ENCODE measurements around the gene KRT34.
"Not testable (repeated sequence)": the region's sequence is repeated elsewhere in the genome, so short reads cannot be mapped to it uniquely, and the experiment has no call there.

KRT34 gene

GRCh38 chr17:41369713-41370112 lies 12.4 kb downstream of the KRT34 start, which contains the start of gene KRT33B:
TSS of gene KRT33B (minus strand) at chr17:41369813. CDS start at chr17:41369750, 63 bp downstream.
- DNase-seq (ENCODE audit: low read depth, low spot score) = no peak
- H3K27ac ChIP-seq = no peak within 1 kb of the TSS

GRCh38 chr17:41369023-41369422 lies 13.1 kb downstream of the KRT34 start:
- DNase-seq (ENCODE audit: low read depth, low spot score) = no peak

GRCh38 chr17:41367426-41368075 lies 14.6 kb downstream of the KRT34 start:
- H3K27ac ChIP-seq = peak overlapping the region; percentile 81
- no peak for DNase-seq (ENCODE audit: low read depth, low spot score)

More at GRCh38 chr17:41369023-41369422, 13.1 kb downstream of the KRT34 start:
- H3K27ac ChIP-seq = no peak overlapping the region

GRCh38 chr17:41366070-41366469 lies 16.0 kb downstream of the KRT34 start:
- no peak for DNase-seq (ENCODE audit: low read depth, low spot score)
- peak overlapping the region; percentile 10 for H3K27ac ChIP-seq

- H3K27ac ChIP-seq = no peak overlapping the region
- no peak for DNase-seq (ENCODE audit: low read depth, low spot score)
Observed at GRCh38 chr17:41363881-41364280, 18.2 kb downstream of the KRT34 start.

GRCh38 chr17:41360296-41360995 lies 21.7 kb downstream of the KRT34 start:
- H3K27ac ChIP-seq = peak overlapping the region; percentile 37
- DNase-seq (ENCODE audit: low read depth, low spot score) = no peak

- H3K27ac ChIP-seq = no peak overlapping the region
- no peak for DNase-seq (ENCODE audit: low read depth, low spot score)
Observed at GRCh38 chr17:41354536-41354935, 27.6 kb downstream of the KRT34 start.

GRCh38 chr17:41352597-41353366 lies 29.3 kb downstream of the KRT34 start:
- no peak for DNase-seq (ENCODE audit: low read depth, low spot score)
- peak overlapping the region; percentile 50 for H3K27ac ChIP-seq

GRCh38 chr17:41351177-41351576 lies 30.9 kb downstream of the KRT34 start:
- H3K27ac ChIP-seq = no peak overlapping the region
- DNase-seq (ENCODE audit: low read depth, low spot score) = no peak

- not testable (repeated sequence) for H3K27ac ChIP-seq; DNase-seq (ENCODE audit: low read depth, low spot score)
Observed at GRCh38 chr17:41350381-41350878, 31.7 kb downstream of the KRT34 start, which contains the start of gene KRT33A. TSS of gene KRT33A (minus strand) at chr17:41350828. CDS start at chr17:41350767, 61 bp downstream.

- DNase-seq (ENCODE audit: low read depth, low spot score) = no peak
- H3K27ac ChIP-seq = peak overlapping the region; percentile 45
Observed at GRCh38 chr17:41347869-41348760, 34.0 kb downstream of the KRT34 start.

- not testable (repeated sequence) for DNase-seq (ENCODE audit: low read depth, low spot score); H3K27ac ChIP-seq
Observed at GRCh38 chr17:41346421-41346820, 35.7 kb downstream of the KRT34 start.

GRCh38 chr17:41345992-41346391 lies 36.1 kb downstream of the KRT34 start:
- no peak for DNase-seq (ENCODE audit: low read depth, low spot score)
- H3K27ac ChIP-seq = no peak overlapping the region

GRCh38 chr17:41343029-41343428 lies 39.1 kb downstream of the KRT34 start:
- DNase-seq (ENCODE audit: low read depth, low spot score) = no peak
- no peak overlapping the region for H3K27ac ChIP-seq

- H3K27ac ChIP-seq = no peak overlapping the region
- DNase-seq (ENCODE audit: low read depth, low spot score) = no peak
Observed at GRCh38 chr17:41340934-41341861, 40.9 kb downstream of the KRT34 start.

- H3K27ac ChIP-seq = no peak overlapping the region
- DNase-seq (ENCODE audit: low read depth, low spot score) = no peak
Observed at GRCh38 chr17:41340494-41340893, 41.6 kb downstream of the KRT34 start.

- H3K27ac ChIP-seq = peak overlapping the region; percentile 63
- no peak for DNase-seq (ENCODE audit: low read depth, low spot score)
Observed at GRCh38 chr17:41339571-41340172, 42.4 kb downstream of the KRT34 start.

GRCh38 chr17:41338961-41339485 lies 43.1 kb downstream of the KRT34 start:
- peak overlapping the region; percentile 63 for H3K27ac ChIP-seq
- DNase-seq (ENCODE audit: low read depth, low spot score) = peak; percentile 87

Data from epithelial cell of prostate (primary cell).